C4-2B (cell line): Measurements from ENCODE around the gene RXRA.

Experiments used
- CTCF ChIP-seq: fragments of 450-650 bp; conservative IDR thresholded peaks from 2 replicates; pipeline ENCODE4 v1.5.1; 2017; ENCODE audit warnings: mild to moderate bottlenecking
- ZFX ChIP-seq: fragments of 450-650 bp; IDR thresholded peaks from 2 replicates; pipeline ENCODE4 v1.6.1; 2017

- TF ChIP-seq CTCF = no peak
- no peak for TF ChIP-seq ZFX
Observed at GRCh38 chr9:134440636-134441226, 114.5 kb downstream of the RXRA start.
